K562 (cell line): ENCODE results near the gene PLD3. TPM values are rescaled to one million over a fixed set of nuclear protein-coding genes. Genes with fewer than 3 reads are reported as not detected.
A peak's percentile ranks its signal among the peaks of the same experiment; 100 is the strongest.
"Not testable (repeated sequence)": the region's sequence is repeated elsewhere in the genome, so short reads cannot be mapped to it uniquely, and the experiment has no call there.

Experiments
- ATAC-seq: fragments of 200-7000 bp; cut with Tn5 transposase; 3 replicates; pipeline ENCODE4 v1.9.1; 2020; ENCODE audit warnings: moderate library complexity
- BruUV-seq: library from RNA; stranded (reverse); fragments of 400-500 nt; replicated peaks from 2 replicates; lab custom pipeline; 2021; lab: Mats Ljungman, UMichigan
- CTCF ChIA-PET: fragments of 300-600 bp; formaldehyde crosslinking; extraction: SDS; loops from one replicate; lab custom pipeline; 2021; ENCODE audit warnings: low intra/inter-chr PET ratio; lab: Yijun Ruan, JAX
- POLR2A ChIA-PET: fragments of 300-600, 350-650 bp; sonication (Branson Sonifier 250); formaldehyde crosslinking; extraction: SDS; loops from one replicate; lab custom pipeline; 2021; ENCODE audit warnings: antibody characterized with exemption, inconsistent platforms; lab: Yijun Ruan, JAX
- DNase-seq, 4 experiments: peaks; one replicate each; pipeline versions ENCODE4 v3.0.0 to v3.0.0-alpha.2; 2011 to 2018; ENCODE audit warnings: low spot score in 3 of 4, mixed read lengths in 3 of 4; ENCODE audit errors: extremely low read depth in 1 of 4
- FAIRE-seq: peaks from 2 replicates; lab custom pipeline; 2011; peaks lifted over from hg19 to GRCh38; lab: Jason Lieb, UNC
- H2AFZ ChIP-seq: 2 replicates; pipeline ENCODE4 v1.6.0; 2011; ENCODE audit warnings: low read depth, low read length, control low read depth, inconsistent platforms
- H3K27ac ChIP-seq: fragments of 200-600 bp; 3 replicates; pipeline ENCODE4 v1.8.0; 2011; ENCODE audit warnings: low read depth, mild to moderate bottlenecking, control low read depth, inconsistent platforms, low read length, moderate library complexity, mixed read lengths; ENCODE audit errors: extremely low read depth
- H3K27me3 ChIP-seq, 2 experiments: fragments of 300-600 bp in 1 of 2; 2 replicates in 1 of 2; 3 replicates in 1 of 2; pipeline versions ENCODE4 v1.6.0 to v1.8.0; 2011; ENCODE audit warnings: inconsistent platforms in 2 of 2, low read length in 2 of 2, mild to moderate bottlenecking in 1 of 2, mixed read lengths in 1 of 2, moderate library complexity in 1 of 2; ENCODE audit not compliant: control insufficient read depth in 2 of 2, insufficient read depth in 2 of 2
- H3K36me3 ChIP-seq: fragments of 300-600 bp; 3 replicates; pipeline ENCODE4 v1.8.0; 2011; ENCODE audit warnings: mild to moderate bottlenecking, low read length, inconsistent platforms; ENCODE audit not compliant: control insufficient read depth, insufficient read depth
- H3K4me1 ChIP-seq, 2 experiments: fragments of 200-600 bp in 1 of 2; replicated peaks in 1 of 2; 2 replicates in 1 of 2; 3 replicates in 1 of 2; pipeline versions ENCODE4 v1.5.1 to v1.8.0; 2011; ENCODE audit warnings: inconsistent platforms in 2 of 2, low read length in 2 of 2, mild to moderate bottlenecking in 1 of 2, mixed read lengths in 1 of 2, moderate library complexity in 1 of 2; ENCODE audit not compliant: control insufficient read depth in 2 of 2, insufficient read depth in 2 of 2
- H3K4me2 ChIP-seq: 2 replicates; pipeline ENCODE4 v1.6.1; 2011; ENCODE audit warnings: low read length, control low read depth, inconsistent platforms, mixed read lengths; ENCODE audit not compliant: insufficient read depth
- H3K4me3 ChIP-seq: fragments of 200-600 bp; sonication (generic), shearing (Covaris generic); 2 replicates; pipeline ENCODE4 v1.5.1; 2016; ENCODE audit warnings: control low read depth, inconsistent platforms
- H3K79me2 ChIP-seq: fragments of 200-600 bp; 3 replicates; pipeline ENCODE4 v1.8.0; 2011; ENCODE audit warnings: low read length, inconsistent platforms; ENCODE audit not compliant: control insufficient read depth, insufficient read depth
- H3K9ac ChIP-seq, 2 experiments: 2 replicates each; pipeline versions ENCODE4 v1.6.0 to v1.6.1; 2011; ENCODE audit warnings: low read depth in 2 of 2, low read length in 2 of 2, control low read depth in 1 of 2, inconsistent platforms in 1 of 2, mild to moderate bottlenecking in 1 of 2, mixed read lengths in 1 of 2; ENCODE audit not compliant: insufficient read depth in 1 of 2
- H3K9me1 ChIP-seq: one replicate; pipeline ENCODE4 v1.6.0; 2011; ENCODE audit warnings: inconsistent platforms, mild to moderate bottlenecking, low read length, moderate library complexity; ENCODE audit not compliant: control insufficient read depth, insufficient read depth
- H3K9me3 ChIP-seq: replicated peaks from 2 replicates; pipeline ENCODE4 v1.5.1; 2011; ENCODE audit warnings: low read depth, low read length, inconsistent platforms; ENCODE audit not compliant: control insufficient read depth, insufficient read depth
- H4K20me1 ChIP-seq: replicated peaks from 2 replicates; pipeline ENCODE4 v1.6.1; 2011; ENCODE audit warnings: low read length, inconsistent platforms, mixed read lengths; ENCODE audit not compliant: control insufficient read depth, insufficient read depth
- ATF3 ChIP-seq, 2 experiments: fragments of 450-650 bp in 1 of 2; sonication (generic) in 1 of 2; formaldehyde crosslinking in 1 of 2; IDR thresholded peaks in 1 of 2; conservative IDR thresholded peaks in 1 of 2; 2 replicates each; pipeline versions ENCODE4 v1.6.1 to v1.8.1; 2016 to 2023; ENCODE audit warnings: mild to moderate bottlenecking in 2 of 2, moderate library complexity in 2 of 2, inconsistent platforms in 1 of 2, missing genetic modification reagents in 1 of 2
- BCOR ChIP-seq: fragments of 450-650 bp; IDR thresholded peaks from 2 replicates; pipeline ENCODE4 v1.6.1; 2016
- BRCA1 ChIP-seq, 2 experiments: fragments of 450-650 bp in 1 of 2; sonication (generic) in 1 of 2; formaldehyde crosslinking in 1 of 2; IDR thresholded peaks; 2 replicates each; pipeline versions ENCODE4 v1.5.0 to v1.6.1; 2017 to 2020; ENCODE audit warnings: mild to moderate bottlenecking in 1 of 2, missing genetic modification reagents in 1 of 2
- DPF2 ChIP-seq: fragments of 450-650 bp; IDR thresholded peaks from 2 replicates; pipeline ENCODE4 v1.6.1; 2016
- HMGN3 ChIP-seq: IDR thresholded peaks from 2 replicates; pipeline ENCODE4 v1.6.1; 2011; ENCODE audit warnings: borderline replicate concordance, low read depth, mild to moderate bottlenecking, mixed read lengths, low read length; ENCODE audit not compliant: insufficient read length; ENCODE audit errors: extremely low read depth
- KAT2B ChIP-seq: IDR thresholded peaks from one replicate; pipeline ENCODE4 v1.6.1; 2012; ENCODE audit warnings: low read depth, mild to moderate bottlenecking, control low read depth, inconsistent platforms, low read length, moderate library complexity
- KDM1A ChIP-seq, 2 experiments: fragments of 450-650 bp; IDR thresholded peaks; 2 replicates each; pipeline ENCODE4 v1.6.1; 2016; ENCODE audit warnings: mild to moderate bottlenecking in 2 of 2
- MNT ChIP-seq, 2 experiments: fragments of 450-650 bp; conservative IDR thresholded peaks; 2 replicates each; pipeline ENCODE4 v1.6.1; 2017; ENCODE audit warnings: mild to moderate bottlenecking in 2 of 2, moderate library complexity in 2 of 2
- RBM25 ChIP-seq: fragments of 200-400 bp; formaldehyde crosslinking; IDR thresholded peaks from 2 replicates; pipeline ENCODE4 v1.6.1; 2018; ENCODE audit warnings: low read length, low read depth, moderate library complexity; ENCODE audit not compliant: severe bottlenecking
- SMARCA5 ChIP-seq: fragments of 450-650 bp; IDR thresholded peaks from 2 replicates; pipeline ENCODE4 v1.6.1; 2016
- ZBTB33 ChIP-seq: sonication (generic); formaldehyde crosslinking; IDR thresholded peaks from 2 replicates; pipeline ENCODE4 v1.8.1; 2023; ENCODE audit warnings: mild to moderate bottlenecking, missing genetic modification reagents
- ZNF121 ChIP-seq: sonication (generic); formaldehyde crosslinking; conservative IDR thresholded peaks from 2 replicates; pipeline ENCODE4 v1.8.0; 2022; ENCODE audit warnings: missing genetic modification reagents
- WGBS: fragments of 100-300 bp; shearing (Covaris generic); methylation state at CpG from one replicate; pipeline ENCODE4 v1.1.6; 2016; ENCODE audit warnings: low coverage, mixed read lengths; ENCODE audit not compliant: insufficient coverage; ENCODE audit errors: missing lambda C conversion rate; 5-methylcytosine and 5-hydroxymethylcytosine counted together
- in situ Hi-C: fragments of 300-500 bp; cut with MboI; formaldehyde crosslinking; loops from 4 replicates; pipeline ENCODE4 v1.15.0; 2018; ENCODE audit warnings: inconsistent platforms, mixed read lengths
- intact Hi-C: fragments of 100-400 bp; cut with micrococcal nuclease; formaldehyde crosslinking; loops from 2 replicates; pipeline ENCODE4 v1.14.2; 2022
- polyA plus RNA-seq, 8 experiments: library from polyadenylated mRNA; depleted of rRNA in 4 of 8; stranded (reverse) in 5 of 8; unstranded in 3 of 8; fragments of >200 nt; fragmentation: Nextera tagmentation in 2 of 8; fragmentation: Illumina TruSeq in 1 of 8; extraction: Ambion mirVana in 2 of 8; extraction: Trizol in 1 of 8; gene quantifications; 2 replicates each; pipeline versions ENCODE4 v1.2.1 to v1.2.3, GENCODE V29; 2011 to 2014; ENCODE audit warnings: inconsistent platforms in 1 of 8, missing spikeins in 1 of 8
- total RNA-seq, 7 experiments: library from RNA; depleted of rRNA in 6 of 7; stranded (reverse); fragments of >200 nt in 6 of 7; fragmentation: Illumina TruSeq in 2 of 7; extraction: Trizol in 2 of 7; gene quantifications; 2 replicates each; pipeline versions ENCODE4 v1.2.1 to v1.2.3, GENCODE V29; 2011 to 2021; ENCODE audit warnings: low replicate concordance in 1 of 7

PLD3 gene
- total and polyA plus RNA-seq, 9 of the 15 experiments (the other 6 are each of a cell fraction or from before 2014, with no cell fraction given) = 2.3 to 128 (median 72.7) TPM

- TF ChIP-seq RBM25 = peak; percentile 64
- peak; percentile 20 for TF ChIP-seq HMGN3
- TF ChIP-seq ATF3 (IDR thresholded peaks at IDR 0.05) = peak; percentile 14; the same call in 1 of the 2 replicates
- no peak for TF ChIP-seq ATF3 (CRISPR knock-in tag; conservative IDR thresholded peaks at IDR 0.05)
- no peak for TF ChIP-seq KAT2B
These were observed 59.5 kb downstream of the PLD3 start (continued) for GRCh38 chr19:40407714-40408597.

- intact Hi-C loops; H3K36me3 ChIP-seq; H3K9me3 ChIP-seq; BruUV-seq; DNase-seq; TF ChIP-seq BRCA1 (IDR thresholded peaks at IDR 0.05): not testable (repeated sequence)
- WGBS = 52% methylated on average over 8 of the region's 8 CpGs
- POLR2A ChIA-PET = interaction anchor here (1.9 kb wide), 1 partner anchor 12 kb away, joined by 10 read pairs; no protein-coding TSS in a partner anchor
- TF ChIP-seq ZBTB33 (CRISPR knock-in tag) = peak; percentile 73; the same call in 1 of the 2 replicates
- TF ChIP-seq KDM1A (IDR thresholded peaks at IDR 0.05) = peak; percentile 53 to 77; a peak in 3 of 4 replicates
- peak; percentile 34; the same call in 1 of the 2 replicates for TF ChIP-seq DPF2
- TF ChIP-seq SMARCA5 = 0 out of 2 replicates have a peak, but pooled peaks have one; percentile 51
- TF ChIP-seq ZNF121 (CRISPR knock-in tag) = peak; percentile 99
- TF ChIP-seq BCOR = peak; percentile 86
- TF ChIP-seq MNT (conservative IDR thresholded peaks at IDR 0.05) = 0 out of 4 replicates have a peak, but pooled peaks of 1 of the 2 experiments have one; percentile 23
- 0 out of 2 replicates have a peak, but pooled peaks have one; percentile 59 for TF ChIP-seq BRCA1 (CRISPR knock-in tag; IDR thresholded peaks at IDR 0.05)
- TF ChIP-seq, all 486 proteins: peak for 8; not testable (repeated sequence) for 478
- H3K4me1 ChIP-seq = peaks cover 19 to 52% of the 10 kb centered on the region in 2 experiments; a peak in 4 of 5 replicates
- H4K20me1 ChIP-seq, ATAC-seq, H3K9me1 ChIP-seq, H3K79me2 ChIP-seq, H3K27me3 ChIP-seq, FAIRE-seq, H3K4me3 ChIP-seq, CTCF ChIA-PET, in situ Hi-C loops: not testable (repeated sequence)
- peak overlapping the region; percentile 28; the same call in 1 of the 3 replicates for H3K27ac ChIP-seq
- peak overlapping the region; percentile 85 for H2AFZ ChIP-seq
- H3K4me2 ChIP-seq = peak overlapping the region; percentile 67
- peak overlapping the region in 1 of 2 experiments; percentile 87; a peak in 1 of 4 replicates for H3K9ac ChIP-seq
These were observed 60.1 kb downstream of the PLD3 start for GRCh38 chr19:40408598-40408925.
